Measurements from ENCODE around the gene TMEM171. TPM values are rescaled to one million over a fixed set of nuclear protein-coding genes. Genes with fewer than 3 reads are reported as not detected.

TMEM171 gene
- total RNA-seq, 2 donors from 2014 or later, result 0.14 TPM; not detected in 1

DNA sequence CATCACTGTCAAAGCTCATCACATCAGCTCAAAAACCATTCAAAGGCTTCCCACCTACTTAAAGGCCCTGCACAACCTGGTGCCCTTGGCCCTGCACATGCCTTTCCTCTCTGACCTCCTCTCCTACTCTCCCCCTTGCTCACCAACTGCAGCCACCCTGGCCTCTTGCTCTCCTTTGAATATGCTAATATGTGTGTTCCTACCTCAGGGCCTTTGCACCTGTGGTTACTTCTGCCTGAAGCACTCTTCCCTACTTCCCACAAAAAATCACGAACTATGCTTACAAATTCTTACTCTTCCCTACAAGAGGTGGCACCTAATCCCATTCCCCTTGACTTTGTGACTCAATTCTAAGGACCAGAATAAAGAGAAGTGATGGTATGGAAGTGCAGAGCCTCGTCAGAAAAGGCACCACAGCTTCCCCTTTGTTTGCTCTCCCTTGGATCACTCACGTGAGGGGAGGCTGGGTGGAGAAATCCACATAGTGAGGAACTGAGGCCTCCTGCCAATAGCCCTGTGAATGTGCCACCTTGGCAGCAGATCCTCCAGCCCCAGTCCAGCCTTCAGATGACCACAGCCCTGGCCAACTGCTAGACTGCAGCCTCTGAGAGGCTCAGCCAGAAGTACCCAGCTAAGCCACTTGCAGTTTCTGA lies 3.2 kb upstream of the TMEM171 start:
- no peak for DNase-seq (ENCODE audit: low spot score)
- intact Hi-C loops (cut with DNase I), result no loop called here

DNA sequence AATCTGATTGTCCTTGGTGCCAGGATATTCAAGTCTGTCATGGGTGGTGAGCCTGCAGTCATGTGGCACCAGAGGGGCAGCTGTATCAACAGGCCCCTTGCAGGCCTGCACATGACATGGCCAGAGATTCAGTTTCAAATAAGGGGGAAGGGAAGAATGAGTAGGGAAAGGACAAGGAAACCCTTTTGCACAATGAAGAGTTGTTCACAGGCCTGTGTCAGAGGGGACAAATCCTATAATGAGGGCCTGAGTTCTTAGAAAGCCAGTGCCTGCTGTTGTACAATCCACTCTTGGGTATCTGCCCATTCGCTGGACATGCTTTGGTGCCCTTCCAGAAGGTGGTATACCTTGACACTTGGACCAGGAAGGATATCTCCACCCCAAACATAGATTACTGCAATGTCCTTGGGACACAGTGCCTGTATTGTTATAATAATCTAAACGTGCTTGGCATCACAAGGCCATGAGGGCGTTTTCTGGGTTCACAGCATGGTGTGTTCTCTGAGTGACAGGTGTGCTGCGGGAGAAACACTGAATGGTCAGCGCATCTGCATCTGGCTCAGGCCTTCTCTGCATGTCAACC lies 1.9 kb upstream of the TMEM171 start:
- intact Hi-C loops (cut with DNase I), result no loop called here
- DNase-seq (ENCODE audit: low spot score), result no peak

DNA sequence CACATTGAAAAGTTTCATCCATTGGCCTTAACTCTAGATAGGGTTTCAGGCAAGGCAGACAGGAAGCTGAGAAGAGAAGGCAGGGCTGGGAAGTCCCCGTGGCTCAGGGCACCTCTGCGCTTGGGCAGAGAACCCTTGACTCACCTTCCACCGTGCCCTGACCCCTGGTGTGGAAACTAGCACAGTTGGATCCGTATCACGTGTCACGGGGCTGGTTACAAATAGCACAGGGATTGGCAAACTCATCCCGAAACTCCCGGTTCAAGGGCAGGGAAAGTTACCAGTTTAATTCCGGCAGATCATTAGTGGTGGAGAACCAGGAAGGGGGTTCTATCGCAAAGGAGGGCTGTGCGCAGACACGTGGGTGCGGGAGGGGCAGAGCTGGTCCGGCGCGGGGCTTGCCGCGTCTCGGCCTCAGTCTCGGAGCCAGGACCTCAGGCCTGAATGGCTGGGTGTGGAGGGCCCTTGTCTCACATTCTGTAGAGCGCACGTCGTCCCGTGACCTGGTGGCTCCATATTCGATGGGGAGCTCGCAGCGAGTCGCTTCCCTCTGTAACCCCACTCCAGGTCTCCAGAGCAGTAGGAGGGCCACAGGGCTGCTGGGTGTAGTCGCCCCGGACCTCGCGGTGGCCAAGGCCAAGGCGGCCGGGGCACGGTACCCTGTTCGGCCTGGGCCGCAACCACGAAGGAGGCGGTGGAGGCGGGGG lies 771 bp upstream of the TMEM171 start:
- DNase-seq (ENCODE audit: low spot score), result no peak
- intact Hi-C loops (cut with DNase I), result no loop called here

DNA sequence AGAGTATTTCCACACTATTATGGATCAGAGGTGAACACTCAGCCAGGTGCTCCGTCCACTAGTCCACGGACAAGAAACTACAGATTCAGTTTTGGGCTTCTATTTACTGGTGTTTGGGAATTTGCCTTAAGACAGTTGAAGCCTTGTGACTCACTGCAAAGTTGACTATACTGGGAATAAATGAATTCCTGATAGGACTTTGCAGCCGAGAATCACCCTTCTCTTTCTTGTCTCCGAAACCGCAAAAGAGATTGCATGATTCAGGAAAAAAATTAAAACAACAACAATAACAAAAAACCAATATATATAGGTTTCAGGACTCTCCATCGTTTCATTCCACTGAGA lies 716 bp downstream of the TMEM171 start:
- DNase-seq (ENCODE audit: low spot score), result no peak
- intact Hi-C loops (cut with DNase I), result no loop called here

DNA sequence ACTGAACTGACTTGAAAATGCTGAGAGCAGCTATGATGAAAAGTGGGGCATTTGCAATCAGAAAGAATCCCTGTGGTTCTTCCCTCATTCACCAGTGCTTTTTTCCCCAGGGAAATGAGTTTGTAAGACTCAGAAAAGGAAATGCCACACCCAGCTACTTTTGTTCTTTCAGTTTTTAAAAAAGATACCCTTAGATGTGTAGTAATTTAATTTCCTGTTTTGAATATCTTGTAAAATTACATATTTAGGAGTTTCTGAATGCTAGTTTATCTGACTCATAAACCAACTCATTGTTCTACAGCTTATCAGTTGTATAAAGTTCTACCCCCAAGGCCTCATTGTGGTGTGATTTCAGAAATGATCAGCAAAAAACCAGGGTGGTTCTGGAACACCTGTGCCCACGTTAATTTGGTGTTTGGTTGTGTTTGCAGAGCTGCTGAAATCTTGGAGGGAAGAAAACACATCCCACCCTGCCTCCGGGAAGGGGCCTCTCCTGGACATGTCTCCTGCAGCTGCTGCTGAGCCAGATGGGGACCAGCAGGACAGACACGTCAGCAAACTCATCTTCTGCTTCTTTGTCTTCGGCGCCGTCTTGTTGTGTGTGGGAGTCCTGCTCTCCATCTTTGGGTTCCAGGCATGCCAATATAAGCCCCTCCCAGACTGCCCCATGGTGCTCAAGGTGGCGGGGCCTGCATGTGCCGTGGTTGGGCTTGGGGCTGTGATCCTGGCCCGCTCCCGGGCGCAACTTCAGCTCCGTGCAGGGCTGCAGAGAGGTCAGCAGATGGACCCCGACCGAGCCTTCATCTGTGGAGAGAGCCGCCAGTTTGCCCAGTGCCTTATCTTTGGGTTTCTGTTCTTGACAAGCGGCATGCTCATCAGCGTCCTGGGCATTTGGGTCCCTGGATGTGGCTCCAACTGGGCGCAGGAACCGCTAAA lies 2.8 kb downstream of the TMEM171 start:
- intact Hi-C loops (cut with DNase I), result no loop called here
- peak; percentile 75 for DNase-seq (ENCODE audit: low spot score)

DNA sequence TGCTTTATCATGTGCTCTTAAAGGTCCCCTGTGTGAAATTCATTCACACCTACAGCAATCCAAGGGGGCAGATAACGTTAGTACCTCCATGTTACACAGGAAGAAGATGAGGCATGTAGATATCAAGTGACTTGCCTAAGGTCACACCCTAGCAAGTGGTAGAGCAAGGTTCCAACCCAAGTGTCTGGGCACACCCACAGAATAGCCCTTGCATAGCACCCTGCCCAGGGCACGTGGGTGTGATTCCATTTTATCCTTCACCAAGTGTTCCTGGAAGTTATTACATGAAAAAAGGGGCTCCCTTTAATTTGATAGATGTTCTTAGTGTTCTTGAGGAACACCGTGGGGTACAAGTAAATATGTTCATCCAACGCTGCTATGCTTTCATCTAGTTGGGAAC lies 4.9 kb downstream of the TMEM171 start:
- intact Hi-C loops (cut with DNase I), result no loop called here

DNA sequence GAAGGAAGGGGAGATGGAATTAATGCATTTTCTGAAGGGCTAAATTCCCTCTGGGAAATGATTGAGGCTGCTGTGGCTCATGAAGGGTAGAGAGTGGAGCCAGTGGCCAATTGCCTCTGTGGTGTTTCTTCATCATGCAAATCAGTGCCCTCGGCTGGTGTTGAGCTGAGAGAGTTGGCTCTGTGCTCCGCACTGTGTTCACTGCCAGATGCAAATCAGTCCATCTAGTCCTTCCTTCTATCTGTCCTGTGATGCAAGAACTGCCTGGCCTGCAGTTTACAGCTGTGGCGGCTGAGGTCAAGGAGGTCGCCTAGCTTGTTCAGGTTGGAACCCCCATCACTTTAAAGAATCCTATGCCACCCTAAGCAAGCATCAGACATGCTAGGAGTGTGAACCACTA lies 6.0 kb downstream of the TMEM171 start:
- intact Hi-C loops (cut with DNase I), result no loop called here
- peak; percentile 50 for DNase-seq (ENCODE audit: low spot score)

More for the DNA sequence above, 4.9 kb downstream of the TMEM171 start:
- peak; percentile 2 for DNase-seq (ENCODE audit: low spot score)

DNA sequence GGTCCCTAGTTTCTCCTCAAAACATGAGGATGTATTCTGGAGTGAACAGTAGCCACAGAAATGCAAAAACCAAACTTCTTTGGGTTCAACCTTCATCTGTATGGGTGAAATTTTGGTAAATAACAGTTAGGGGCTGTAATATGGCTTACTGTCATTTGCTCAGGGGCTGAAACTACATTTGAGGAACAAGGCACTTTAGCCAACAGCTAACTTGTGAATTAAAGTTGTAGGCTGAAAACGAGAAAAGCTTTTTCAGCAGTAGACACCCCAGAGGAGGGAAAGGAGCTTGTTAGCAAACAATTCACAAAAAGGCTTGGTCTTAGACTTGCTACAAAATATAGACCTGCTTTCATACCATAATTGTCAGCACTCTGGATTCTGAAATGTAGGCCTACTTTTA lies 6.6 kb downstream of the TMEM171 start:
- no peak for DNase-seq (ENCODE audit: low spot score)
- intact Hi-C loops (cut with DNase I), result no loop called here

DNA sequence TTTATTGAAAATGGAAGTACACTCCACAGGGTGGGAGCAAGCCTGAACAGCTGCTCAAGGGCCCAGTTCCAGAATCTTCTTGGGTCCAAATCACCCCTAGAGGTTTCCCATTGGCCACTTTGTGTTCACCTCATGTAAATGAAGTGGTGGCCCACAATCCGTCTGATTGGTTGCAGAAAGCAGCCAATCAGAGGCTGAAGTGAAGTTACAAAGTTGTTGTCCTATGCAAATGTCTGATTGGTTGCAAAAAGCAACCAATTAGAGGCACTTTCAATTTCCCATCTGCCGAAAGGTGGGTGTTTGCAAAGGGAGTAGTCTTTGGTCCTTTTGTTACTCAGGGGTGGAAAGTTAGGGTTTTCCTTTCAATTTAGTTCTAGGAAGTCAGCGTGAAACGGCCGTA lies 8.8 kb downstream of the TMEM171 start:
- intact Hi-C loops (cut with DNase I), result no loop called here

DNA sequence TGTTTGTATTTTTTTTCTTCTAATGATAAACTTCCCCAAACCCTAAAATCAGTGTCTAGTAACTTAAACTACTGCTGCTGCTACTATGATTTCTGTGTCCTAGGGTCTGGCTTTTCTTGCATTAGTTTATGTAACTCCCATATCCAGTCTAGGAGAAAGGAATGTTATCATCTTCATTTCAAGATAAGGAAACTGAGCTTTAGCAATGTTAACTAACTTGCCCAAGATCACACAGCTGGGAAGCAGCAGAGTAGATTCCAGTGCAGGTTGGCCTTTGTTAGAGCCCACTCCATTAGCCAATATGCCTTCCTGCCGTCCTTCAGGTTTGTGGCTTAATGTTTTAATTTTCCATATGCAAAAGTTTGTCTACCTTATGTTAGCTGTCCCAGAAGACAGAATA lies 10.4 kb downstream of the TMEM171 start:
- DNase-seq (ENCODE audit: low spot score), result no peak
- intact Hi-C loops (cut with DNase I), result no loop called here

More for the DNA sequence above, 8.8 kb downstream of the TMEM171 start:
- DNase-seq (ENCODE audit: low spot score), result no peak

DNA sequence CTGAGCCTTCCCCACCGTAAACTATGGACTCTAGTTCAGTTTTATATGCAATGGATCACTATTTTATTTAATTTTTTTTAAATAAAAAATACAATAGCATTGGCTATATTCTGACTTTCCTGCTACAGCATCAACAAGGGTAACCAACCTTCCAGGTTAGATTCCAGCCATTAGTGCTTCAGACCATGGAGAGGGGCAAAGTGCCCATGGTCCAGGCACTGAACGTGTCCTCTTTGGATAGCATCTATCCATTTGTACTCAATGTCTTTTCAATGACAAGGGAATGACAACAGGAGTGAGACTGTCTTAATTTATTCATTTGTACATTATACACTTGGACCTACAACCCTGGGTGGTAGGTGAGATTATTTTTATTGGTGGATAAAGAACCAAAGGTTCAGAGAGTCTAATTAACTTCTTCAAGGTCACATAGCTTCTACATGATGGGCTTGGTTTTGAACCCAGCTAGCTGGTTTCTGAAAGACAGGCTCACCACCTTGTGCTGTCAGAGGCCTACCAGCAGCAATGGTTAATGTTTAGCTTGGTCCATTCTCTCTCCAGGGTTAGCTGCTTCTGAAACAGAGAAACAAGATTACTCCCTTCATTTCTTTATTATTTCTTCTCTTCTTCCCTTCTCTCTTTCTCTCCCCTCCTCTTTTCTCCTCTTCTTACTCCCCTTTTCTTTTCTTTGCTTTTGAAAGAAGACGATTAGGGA lies 11.5 kb downstream of the TMEM171 start:
- intact Hi-C loops (cut with DNase I), result no loop called here
- DNase-seq (ENCODE audit: low spot score), result peak; percentile 6

DNA sequence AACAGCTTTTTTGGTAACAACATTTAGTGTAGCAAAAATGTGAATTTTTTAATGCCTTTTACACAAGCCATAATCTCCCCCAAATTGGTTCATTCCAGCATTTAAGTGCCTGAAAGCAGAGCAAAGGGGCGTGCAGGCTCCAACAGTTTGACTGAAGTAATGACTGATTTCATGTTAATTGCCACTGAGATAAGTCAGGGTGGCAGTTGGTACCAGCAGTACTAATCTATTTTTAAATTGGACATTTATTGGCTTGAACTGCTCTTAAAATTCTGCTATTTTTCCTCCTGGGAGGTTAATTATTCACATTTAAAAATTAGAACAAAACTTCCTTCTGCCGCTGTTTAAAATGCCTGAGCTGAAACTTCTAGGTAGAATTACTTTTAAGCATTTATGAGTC lies 12.4 kb downstream of the TMEM171 start:
- no peak for DNase-seq (ENCODE audit: low spot score)
- intact Hi-C loops (cut with DNase I), result no loop called here

DNA sequence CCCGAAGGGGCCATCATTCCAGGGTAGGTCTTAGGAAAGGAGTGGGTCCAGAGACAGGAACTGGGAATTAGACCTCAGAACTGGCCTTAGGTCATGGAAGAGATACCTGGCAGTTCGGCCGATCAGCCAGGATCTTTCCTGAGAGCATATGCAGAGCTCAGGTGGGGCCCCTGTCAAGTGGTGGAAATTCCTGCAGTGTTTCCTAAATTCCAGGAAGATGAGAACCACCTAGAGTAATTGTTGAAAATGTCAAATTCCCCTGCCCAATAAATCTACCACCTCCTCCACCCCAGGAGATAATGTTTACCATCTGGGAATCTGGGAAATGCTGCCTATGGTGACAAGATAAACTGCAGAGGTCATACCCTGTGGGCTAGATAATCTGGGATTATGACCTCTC lies 14.6 kb downstream of the TMEM171 start:
- no peak for DNase-seq (ENCODE audit: low spot score)
- intact Hi-C loops (cut with DNase I), result no loop called here

DNA sequence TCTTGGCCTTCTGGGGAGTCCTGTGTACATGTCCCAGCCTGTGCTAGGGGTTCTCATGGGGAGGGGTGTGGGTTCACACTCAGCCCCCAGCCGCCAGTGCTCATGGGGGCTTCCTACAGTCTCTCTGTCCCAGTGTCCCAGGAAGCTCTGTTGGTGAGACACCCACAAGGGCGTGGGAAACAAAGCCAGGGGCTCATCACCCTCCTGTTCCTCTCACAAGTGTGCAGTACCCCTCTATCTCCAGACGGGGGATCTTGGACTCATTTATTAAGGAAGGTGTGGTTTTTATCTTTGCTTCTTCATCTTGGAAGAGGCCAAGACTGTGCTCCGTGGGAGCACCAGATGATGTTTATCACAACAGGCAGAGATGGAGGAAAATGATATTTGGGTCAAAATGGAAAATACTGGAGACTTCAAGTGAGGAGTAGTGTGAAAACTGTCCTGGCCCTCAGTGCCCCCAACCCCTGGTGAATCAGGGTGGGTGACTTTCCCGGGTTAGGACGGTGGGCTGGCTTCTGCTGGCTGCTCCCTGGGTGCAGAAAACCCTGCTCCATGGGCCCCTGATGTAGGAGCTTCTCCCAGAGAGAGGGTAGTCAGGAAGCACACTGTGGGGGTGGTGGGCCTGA lies 15.2 kb downstream of the TMEM171 start:
- no peak for DNase-seq (ENCODE audit: low spot score)

DNA sequence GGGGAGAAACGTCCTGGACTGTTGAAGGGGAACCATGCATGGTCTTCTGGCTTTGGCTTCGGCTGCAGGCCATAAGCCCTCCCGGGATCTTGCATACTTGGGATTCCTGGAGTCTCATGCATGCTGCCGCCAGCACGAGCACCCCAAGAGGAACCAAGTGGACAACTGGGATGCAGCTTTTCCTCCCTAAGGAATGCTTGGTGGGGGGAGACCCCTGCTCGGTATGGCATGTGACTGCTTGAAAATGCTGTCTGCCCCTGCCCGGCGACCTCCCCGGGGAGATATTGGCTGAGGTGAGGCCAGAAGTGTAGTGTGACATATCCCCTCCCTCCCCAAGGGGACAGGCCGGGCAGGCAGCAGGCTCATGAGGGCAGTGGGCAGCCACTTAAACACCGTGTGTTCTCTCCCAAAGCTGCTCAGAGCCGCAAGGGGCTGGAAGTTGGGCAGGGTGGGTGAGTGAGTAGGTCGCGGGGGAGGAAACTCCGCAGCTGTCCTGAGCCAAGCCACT lies 15.7 kb downstream of the TMEM171 start:
- intact Hi-C loops (cut with DNase I), result no loop called here
- no peak for DNase-seq (ENCODE audit: low spot score)

More for the DNA sequence above, 15.2 kb downstream of the TMEM171 start:
- intact Hi-C loops (cut with DNase I), result no loop called here

DNA sequence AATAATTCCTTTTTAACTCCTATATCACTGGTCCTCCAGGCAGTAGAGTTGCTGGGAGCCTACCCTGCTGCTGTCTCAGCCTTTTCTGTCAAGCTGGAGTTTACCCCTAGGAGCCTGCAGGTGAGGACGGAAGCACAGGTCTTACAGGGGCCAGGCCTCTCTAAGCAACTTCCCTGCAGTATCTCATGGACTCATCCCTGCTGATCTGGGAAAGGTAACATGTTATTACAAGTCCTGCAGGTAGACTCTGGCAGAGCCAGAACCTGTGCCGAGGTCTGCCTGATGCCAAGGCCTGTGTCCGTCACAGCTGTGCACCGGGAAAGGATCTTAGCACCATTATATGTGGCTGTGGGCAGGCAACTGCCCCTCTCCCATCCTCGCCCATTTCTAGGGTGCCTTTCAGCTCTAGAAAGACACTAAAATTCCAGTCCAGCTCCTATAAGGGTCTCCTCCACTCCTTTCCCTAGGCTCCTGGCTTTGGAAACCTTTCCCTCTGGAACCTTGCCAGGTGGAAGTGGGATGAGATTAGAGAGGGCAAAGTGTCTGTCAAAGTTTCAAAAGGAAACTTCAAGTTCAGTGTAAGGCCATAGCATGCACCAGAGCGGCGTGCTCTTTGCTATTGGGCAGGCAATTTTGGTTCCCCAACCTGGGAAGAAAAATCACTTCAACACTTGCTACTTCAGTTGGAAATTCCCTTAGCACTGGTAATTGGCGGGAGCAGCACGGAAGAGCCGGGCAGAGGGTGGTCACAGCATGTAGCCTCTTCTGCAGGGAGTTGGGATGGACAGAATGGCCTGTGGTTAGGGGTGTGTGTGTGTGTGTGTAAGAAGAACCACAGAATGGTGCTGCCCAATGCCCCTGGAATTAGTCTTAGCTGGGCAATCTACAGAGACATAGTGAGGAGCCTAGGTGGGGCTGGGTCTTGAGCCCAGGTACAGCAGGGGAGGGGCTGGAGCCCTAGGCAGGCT lies 17.5 kb downstream of the TMEM171 start:
- DNase-seq (ENCODE audit: low spot score), result no peak
- intact Hi-C loops (cut with DNase I), result no loop called here

DNA sequence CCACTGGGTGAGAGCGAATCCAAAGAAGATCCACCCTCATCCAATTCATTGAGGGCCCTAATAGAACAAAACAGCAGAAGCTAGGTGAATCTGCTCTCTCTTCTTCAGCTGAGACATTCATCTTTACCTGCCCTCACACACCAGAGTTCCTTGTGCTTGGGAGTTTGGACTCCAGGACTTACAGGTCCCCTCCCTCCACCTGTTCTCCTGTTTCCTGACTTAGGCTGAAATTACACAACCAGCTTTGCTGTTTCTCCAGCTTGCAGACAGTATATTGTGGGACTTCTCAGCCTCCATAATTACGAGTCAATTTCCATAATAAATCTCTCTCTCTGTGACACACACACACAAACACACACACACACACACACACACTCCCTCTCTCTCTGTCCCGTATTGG lies 19.1 kb downstream of the TMEM171 start:
- intact Hi-C loops (cut with DNase I), result no loop called here

DNA sequence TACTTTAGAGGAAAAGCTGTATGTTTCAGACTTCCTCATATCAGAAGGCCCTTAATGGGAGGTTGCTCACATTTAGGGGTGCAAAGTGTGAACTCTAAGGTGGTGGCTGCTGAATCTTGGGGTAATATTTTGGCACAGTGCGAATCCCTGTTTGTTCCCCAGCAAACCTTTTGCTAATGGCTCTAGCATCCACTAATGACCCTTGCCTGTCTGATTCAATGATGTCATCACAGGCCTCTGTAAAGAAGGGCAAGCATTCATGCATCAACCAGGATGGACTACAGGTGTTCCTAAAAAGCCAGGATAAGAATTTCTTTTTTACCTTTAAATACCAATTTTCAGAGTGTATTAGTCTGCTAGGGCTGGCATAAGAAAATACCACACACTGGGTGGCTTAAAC lies 20.4 kb downstream of the TMEM171 start:
- intact Hi-C loops (cut with DNase I), result no loop called here
- DNase-seq (ENCODE audit: low spot score), result no peak

More for the DNA sequence above, 19.1 kb downstream of the TMEM171 start:
- DNase-seq (ENCODE audit: low spot score), result no peak
